ENCODE measurements around the gene MTSS2.

The MTSS2 gene

DNA sequence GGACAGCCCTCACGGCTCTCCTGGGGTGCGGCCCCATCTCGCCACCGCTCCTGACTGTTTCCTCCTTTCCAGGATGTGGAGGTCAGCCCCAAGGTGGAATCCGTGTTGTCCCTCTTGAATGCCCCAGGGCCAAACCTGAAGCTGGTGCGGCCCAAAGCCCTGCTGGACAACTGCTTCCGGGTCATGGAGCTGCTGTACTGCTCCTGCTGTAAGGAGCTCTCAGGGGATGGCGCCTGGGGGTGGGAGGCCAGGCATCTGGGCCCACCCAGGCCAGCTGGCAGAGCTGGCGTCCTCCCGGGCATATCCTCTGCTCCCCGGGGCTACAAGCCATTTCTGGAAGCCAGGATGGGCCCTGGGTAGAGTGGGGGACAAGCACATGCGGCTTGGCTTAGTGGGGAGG lies 26.3 kb downstream of the MTSS2 start:
- no peaks in the 10 kb centered on the region for H3K27me3 Mint-ChIP-seq (ENCODE audit: low read depth, poor library complexity)
- H3K4me3 Mint-ChIP-seq, result no peak overlapping the region
- no peak for DNase-seq
- H3K36me3 Mint-ChIP-seq (ENCODE audit: low read depth), result no peaks in the 10 kb centered on the region
- no peaks in the 10 kb centered on the region for H3K9me3 Mint-ChIP-seq
- no peak overlapping the region for H3K27ac Mint-ChIP-seq
- peaks cover 4% of the 10 kb centered on the region for H3K4me1 Mint-ChIP-seq
- TF ChIP-seq, protein P1, sequence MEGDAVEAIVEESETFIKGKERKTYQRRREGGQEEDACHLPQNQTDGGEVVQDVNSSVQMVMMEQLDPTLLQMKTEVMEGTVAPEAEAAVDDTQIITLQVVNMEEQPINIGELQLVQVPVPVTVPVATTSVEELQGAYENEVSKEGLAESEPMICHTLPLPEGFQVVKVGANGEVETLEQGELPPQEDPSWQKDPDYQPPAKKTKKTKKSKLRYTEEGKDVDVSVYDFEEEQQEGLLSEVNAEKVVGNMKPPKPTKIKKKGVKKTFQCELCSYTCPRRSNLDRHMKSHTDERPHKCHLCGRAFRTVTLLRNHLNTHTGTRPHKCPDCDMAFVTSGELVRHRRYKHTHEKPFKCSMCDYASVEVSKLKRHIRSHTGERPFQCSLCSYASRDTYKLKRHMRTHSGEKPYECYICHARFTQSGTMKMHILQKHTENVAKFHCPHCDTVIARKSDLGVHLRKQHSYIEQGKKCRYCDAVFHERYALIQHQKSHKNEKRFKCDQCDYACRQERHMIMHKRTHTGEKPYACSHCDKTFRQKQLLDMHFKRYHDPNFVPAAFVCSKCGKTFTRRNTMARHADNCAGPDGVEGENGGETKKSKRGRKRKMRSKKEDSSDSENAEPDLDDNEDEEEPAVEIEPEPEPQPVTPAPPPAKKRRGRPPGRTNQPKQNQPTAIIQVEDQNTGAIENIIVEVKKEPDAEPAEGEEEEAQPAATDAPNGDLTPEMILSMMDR (IDR thresholded peaks at IDR 0.05), result no peak

- Mint-ChIP-seq H3K4me3 (no peak overlapping the region), H3K27ac (no peak overlapping the region), H3K36me3 (ENCODE audit: low read depth) (no peaks in the 10 kb centered on the region), H3K9me3 (no peaks in the 10 kb centered on the region), H3K4me1 (peaks cover 6% of the 10 kb centered on the region), H3K27me3 (ENCODE audit: low read depth, poor library complexity) (no peaks in the 10 kb centered on the region)
- TF ChIP-seq, protein P1 (IDR thresholded peaks at IDR 0.05), result no peak
- DNase-seq, result no peak
Observed at GRCh38 chr16:70658921-70659320, 26.9 kb downstream of the MTSS2 start.

GRCh38 chr16:70657956-70658355 lies 27.9 kb downstream of the MTSS2 start:
- TF ChIP-seq, protein P1 (IDR thresholded peaks at IDR 0.05), result no peak
- no peak for DNase-seq
- no peaks in the 10 kb centered on the region for H3K9me3 Mint-ChIP-seq
- peaks cover 9% of the 10 kb centered on the region for H3K4me1 Mint-ChIP-seq
- no peak overlapping the region for H3K4me3 Mint-ChIP-seq
- H3K36me3 Mint-ChIP-seq (ENCODE audit: low read depth), result no peaks in the 10 kb centered on the region
- H3K27me3 Mint-ChIP-seq (ENCODE audit: low read depth, poor library complexity), result no peaks in the 10 kb centered on the region
- no peak overlapping the region for H3K27ac Mint-ChIP-seq

DNA sequence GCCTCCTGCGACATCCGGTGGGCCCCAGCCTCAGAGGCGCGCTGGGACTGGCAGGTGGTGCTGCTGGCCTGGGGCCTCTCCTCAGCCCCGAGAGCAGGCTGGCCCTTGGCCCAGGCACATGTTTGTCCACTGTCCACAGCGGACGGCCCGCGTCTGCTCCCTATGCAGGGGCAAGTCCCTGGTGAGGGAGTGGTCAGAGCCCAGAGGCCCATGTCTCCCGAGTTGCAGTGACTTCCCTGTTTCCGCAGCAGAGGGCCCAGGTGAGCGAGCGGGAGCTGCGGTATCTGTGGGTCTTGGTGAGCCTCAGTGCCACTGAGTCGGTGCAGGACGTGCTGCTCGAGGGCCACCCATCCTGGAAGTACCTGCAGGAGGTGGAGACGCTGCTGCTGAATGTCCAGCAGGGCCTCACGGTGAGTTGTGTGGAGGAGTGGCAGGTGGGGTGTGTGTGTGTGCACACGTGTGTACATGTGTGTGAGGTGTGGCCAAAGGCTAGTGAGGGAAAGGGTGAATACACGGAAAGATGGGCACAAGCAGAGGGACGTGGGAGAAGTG lies 29.1 kb downstream of the MTSS2 start:
- no peaks in the 10 kb centered on the region for H3K36me3 Mint-ChIP-seq (ENCODE audit: low read depth)
- no peak for DNase-seq
- peaks cover 5% of the 10 kb centered on the region for H3K4me1 Mint-ChIP-seq
- H3K9me3 Mint-ChIP-seq, result no peaks in the 10 kb centered on the region
- no peak overlapping the region for H3K27ac Mint-ChIP-seq
- TF ChIP-seq, protein P1 (IDR thresholded peaks at IDR 0.05), result no peak
- no peaks in the 10 kb centered on the region for H3K27me3 Mint-ChIP-seq (ENCODE audit: low read depth, poor library complexity)
- H3K4me3 Mint-ChIP-seq, result no peak overlapping the region

DNA sequence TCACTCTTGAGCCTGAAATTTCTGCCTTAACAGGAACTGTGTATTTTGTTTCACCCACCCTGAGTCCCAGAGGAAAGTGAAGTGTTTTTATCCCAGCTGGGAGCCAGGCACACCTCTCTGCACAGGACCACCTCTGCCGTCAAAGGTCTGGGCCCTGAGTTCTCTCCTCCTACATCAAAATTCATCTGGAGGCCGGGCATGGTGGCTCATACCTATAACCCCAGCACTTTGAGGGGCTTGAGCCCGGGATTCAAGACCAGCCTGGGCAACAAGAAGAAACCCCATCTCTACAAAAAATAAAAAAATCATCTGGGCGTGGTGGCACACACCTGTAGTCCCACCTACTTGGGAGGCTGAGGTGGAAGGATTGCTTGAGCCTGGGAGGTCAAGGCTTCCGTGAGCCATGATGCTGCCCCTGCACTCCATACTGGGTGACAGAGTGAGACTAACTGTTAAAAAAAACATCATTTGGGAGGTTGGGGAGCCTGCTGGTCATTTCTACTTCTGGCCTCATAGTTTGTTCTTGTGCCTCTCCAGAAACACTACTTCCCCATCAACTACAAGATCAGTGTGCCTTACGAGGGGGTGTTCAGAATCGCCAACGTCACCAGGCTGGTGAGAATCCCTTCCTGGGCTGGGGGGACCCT lies 29.7 kb downstream of the MTSS2 start:
- Mint-ChIP-seq H3K4me3 (no peak overlapping the region), H3K4me1 (peaks cover 5% of the 10 kb centered on the region), H3K9me3 (no peaks in the 10 kb centered on the region), H3K27me3 (ENCODE audit: low read depth, poor library complexity) (no peaks in the 10 kb centered on the region), H3K36me3 (ENCODE audit: low read depth) (no peaks in the 10 kb centered on the region), H3K27ac (no peak overlapping the region)
- TF ChIP-seq, protein P1 (IDR thresholded peaks at IDR 0.05), result no peak
- DNase-seq, result no peak

Data from nephron progenitor cell (in vitro differentiated cells).